ENCODE measurements around the gene NDUFA9.
A peak's percentile ranks its signal among the peaks of the same experiment; 100 is the strongest.

Gene NDUFA9

DNA sequence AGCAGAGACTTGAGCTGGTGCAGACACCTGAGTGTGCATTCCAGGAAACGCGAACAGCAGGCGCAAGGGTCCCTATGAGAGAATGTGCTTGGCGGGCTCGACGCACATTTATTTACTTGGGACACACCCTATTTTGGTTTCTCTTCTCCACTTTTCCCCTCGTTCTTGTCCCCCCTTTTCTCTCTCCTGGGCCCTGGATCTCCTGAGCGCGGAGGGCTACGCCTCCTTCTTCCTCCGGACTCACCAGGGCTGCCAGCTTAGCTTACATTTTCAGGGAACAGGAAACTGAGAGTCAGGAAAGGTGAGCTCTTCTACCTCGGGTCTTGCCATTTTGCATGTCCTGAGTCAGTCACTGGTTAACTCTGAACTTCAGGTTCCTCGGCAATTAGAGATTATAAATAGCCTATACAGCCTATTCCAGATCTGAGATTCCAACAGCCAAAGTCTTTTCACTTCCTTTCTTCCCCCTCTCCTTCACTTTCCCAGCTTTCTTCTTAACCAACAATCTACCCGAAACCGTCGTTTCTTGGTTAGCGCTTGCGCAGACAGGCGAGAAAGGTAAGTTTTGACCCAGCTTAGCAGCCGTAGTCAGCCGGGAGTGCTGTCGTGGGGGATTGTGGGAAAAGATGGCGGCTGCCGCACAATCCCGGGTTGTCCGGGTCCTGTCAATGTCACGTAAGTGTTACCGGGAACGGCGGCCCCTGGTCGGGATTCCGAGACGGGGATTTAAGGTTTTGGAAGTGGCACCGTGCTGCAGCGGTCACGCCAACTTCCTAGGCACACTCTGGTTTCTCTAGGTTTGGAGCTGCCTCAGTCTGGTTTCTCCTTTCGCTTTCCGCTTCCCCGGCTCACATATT is at the start of gene NDUFA9, which contains the start of gene AKAP3:
Gene NDUFA9 (plus strand): TSS at position 614 of the 857 bp plus-strand sequence. CDS start 13 bp downstream, at position 627.
Gene AKAP3 (minus strand): TSS at position 551 of the 857 bp plus-strand sequence. CDS start 10,855 bp downstream, outside the sequence.
- H3K4me3 ChIP-seq (ENCODE audit: low read depth, low read length), result peak within 1 kb of the TSS; percentile 74
- peak; percentile 90 for DNase-seq (ENCODE audit: low read depth)
- TF ChIP-seq, protein P1, sequence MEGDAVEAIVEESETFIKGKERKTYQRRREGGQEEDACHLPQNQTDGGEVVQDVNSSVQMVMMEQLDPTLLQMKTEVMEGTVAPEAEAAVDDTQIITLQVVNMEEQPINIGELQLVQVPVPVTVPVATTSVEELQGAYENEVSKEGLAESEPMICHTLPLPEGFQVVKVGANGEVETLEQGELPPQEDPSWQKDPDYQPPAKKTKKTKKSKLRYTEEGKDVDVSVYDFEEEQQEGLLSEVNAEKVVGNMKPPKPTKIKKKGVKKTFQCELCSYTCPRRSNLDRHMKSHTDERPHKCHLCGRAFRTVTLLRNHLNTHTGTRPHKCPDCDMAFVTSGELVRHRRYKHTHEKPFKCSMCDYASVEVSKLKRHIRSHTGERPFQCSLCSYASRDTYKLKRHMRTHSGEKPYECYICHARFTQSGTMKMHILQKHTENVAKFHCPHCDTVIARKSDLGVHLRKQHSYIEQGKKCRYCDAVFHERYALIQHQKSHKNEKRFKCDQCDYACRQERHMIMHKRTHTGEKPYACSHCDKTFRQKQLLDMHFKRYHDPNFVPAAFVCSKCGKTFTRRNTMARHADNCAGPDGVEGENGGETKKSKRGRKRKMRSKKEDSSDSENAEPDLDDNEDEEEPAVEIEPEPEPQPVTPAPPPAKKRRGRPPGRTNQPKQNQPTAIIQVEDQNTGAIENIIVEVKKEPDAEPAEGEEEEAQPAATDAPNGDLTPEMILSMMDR (conservative IDR thresholded peaks at IDR 0.05; ENCODE audit: low read depth, low read length), result no peak

DNA sequence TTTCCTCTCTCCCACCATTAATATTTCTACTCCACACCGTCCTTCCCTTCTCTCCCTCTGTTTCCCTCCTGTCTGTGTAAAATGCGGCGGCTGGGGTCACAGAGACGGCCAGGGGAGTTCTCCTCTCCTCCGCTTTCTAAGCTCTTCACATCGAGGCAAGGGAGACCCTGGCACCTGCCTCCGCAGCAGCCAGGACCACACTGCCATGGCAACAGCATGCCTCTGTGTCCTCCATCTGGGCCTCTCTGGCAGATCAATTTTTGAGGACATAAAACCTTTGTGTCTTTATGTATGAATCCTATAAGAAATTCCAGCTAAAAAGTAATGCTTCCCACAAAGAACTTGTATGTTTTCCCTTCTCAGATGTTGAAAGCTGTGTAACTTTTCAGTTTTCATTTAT is 45.5 kb upstream of the NDUFA9 start:
- TF ChIP-seq, protein P1 (conservative IDR thresholded peaks at IDR 0.05; ENCODE audit: low read depth, low read length), result no peak
- DNase-seq (ENCODE audit: low read depth), result no peak
- no peak overlapping the region for H3K4me3 ChIP-seq (ENCODE audit: low read depth, low read length)

DNA sequence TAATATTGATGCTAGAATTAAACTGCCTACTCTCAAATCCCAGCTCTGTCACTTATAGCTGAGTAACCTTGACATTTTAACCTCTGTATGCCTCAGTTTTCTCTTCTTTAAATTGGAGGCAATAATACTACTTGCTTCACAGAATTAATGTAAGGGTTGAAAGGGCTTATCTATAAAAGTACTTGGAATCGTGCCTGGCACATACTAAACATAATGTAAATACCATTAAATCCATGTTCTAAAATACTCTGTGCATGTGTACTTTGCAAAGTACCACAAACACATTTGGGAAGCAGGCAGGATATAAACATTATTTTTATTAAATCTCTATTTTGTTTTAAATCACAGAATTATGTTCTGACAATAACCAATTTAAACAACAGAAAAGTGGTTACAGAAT is 45.0 kb upstream of the NDUFA9 start:
- H3K4me3 ChIP-seq (ENCODE audit: low read depth, low read length), result no peak overlapping the region
- DNase-seq (ENCODE audit: low read depth), result no peak
- TF ChIP-seq, protein P1 (conservative IDR thresholded peaks at IDR 0.05; ENCODE audit: low read depth, low read length), result no peak

DNA sequence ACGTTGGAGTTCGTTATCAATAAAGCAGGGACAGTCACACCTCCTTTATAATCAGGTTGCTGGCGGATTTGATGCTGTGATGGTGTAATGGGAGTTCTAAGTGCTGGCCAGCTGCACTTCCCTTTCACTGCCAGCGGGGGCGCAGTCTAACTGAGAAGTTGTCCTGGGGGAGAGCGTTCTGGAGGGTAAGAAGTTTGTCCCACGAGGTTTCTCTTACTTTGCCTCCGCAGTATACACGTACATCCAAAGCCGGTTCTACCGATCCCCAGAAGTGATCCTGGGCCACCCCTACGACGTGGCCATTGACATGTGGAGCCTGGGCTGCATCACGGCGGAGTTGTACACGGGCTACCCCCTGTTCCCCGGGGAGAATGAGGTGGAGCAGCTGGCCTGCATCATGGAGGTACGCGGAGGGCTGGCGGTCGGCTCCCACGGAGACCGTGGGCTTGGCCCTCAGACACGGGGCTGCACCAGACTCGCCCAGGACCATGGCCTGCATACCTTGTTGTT is 44.2 kb upstream of the NDUFA9 start:
- peak overlapping the region; percentile 84 for H3K4me3 ChIP-seq (ENCODE audit: low read depth, low read length)
- DNase-seq (ENCODE audit: low read depth), result peak; percentile 93
- TF ChIP-seq, protein P1 (conservative IDR thresholded peaks at IDR 0.05; ENCODE audit: low read depth, low read length), result peak; percentile 99

DNA sequence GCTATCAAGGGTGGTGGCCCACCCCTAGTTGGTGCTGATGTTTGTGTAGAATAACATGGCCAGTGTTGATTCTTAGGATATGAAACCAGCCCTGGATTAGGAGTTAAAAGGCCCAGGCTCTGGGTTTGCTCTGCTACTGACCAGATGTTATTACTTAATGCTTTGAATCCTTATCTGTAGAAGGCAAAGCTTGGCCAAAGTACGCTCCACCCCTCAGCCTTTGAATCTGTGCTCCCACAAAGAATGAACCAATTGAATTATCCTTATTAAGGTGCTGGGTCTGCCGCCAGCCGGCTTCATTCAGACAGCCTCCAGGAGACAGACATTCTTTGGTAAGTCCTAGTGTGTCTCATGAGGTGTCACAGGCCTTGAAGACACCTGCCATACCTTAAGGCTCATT is 41.9 kb upstream of the NDUFA9 start:
- peak; percentile 5 for DNase-seq (ENCODE audit: low read depth)
- TF ChIP-seq, protein P1 (conservative IDR thresholded peaks at IDR 0.05; ENCODE audit: low read depth, low read length), result no peak
- H3K4me3 ChIP-seq (ENCODE audit: low read depth, low read length), result no peak overlapping the region

DNA sequence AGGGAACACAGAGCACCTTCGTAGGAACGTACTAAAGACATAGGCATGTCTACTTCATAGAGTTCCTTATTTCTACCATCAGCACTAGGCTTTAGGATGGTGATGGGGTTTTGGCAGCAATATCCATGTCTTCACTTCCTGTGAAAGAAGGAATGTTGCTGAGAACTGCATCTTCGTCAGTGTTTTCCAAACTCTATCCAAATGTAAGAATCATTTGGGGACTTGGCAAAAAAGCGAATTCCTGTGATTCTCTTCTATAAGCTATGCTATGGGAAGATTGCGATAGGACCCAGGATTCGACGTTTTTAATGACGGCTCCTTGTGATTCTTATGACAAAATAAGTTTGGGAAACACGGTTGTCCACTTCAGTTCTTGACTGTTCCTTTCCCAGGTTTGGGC is 39.8 kb upstream of the NDUFA9 start:
- TF ChIP-seq, protein P1 (conservative IDR thresholded peaks at IDR 0.05; ENCODE audit: low read depth, low read length), result no peak
- DNase-seq (ENCODE audit: low read depth), result no peak

More for the DNA sequence above, 39.8 kb upstream of the NDUFA9 start:
- no peak overlapping the region for H3K4me3 ChIP-seq (ENCODE audit: low read depth, low read length)
